HG03565 (cell line): ENCODE data around the gene ZNF98.

ENCODE experiments used
- ATAC-seq: cut with Tn5 transposase; IDR thresholded peaks from one replicate; pipeline ENCODE4 v1.9.1; 2021; ENCODE audit warnings: mild to moderate bottlenecking, moderate library complexity; ENCODE audit not compliant: unreplicated experiment

The ZNF98 gene

DNA sequence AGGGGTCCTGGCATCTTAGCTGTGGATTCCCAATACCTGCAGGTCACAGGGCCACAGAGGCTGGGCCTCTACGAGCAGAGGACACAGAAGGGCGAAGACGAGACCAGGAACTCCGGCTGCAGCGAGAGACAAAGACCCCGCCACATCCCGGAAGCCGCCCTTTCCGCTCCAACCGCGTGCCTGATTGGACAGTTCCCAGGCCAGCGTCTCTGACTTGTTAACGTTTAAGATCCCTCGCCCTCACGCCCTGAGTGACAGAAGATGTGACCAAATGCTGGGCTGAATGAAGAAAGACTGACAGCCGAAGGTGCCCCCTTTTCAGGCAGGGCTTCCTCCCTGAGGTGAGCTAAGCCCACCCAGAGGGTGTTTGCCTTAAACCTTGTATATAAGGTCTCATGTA lies at the start of gene ZNF98:
Gene ZNF98, minus strand, starts transcription at position 136 of the 400 bp plus-strand sequence. Its CDS starts 122 bp downstream, at position 14.
- no peak for ATAC-seq

DNA sequence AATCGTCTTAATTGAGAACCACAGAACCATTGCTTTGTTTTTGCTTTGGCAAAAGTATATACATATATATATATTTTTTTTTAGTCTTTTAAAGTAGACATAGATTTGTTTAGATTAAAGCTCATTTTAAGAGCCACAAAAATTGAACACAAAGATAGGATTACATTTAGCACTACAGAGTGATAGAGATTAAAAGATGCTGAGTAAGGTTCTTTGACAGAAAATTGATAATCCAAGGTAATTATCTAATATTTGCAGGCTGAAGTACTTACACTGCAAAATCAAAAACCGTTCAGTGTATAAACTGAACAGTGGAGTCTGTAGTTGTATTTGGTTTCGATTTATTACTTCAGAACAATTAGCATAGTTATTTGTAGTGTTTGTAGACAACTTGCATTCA lies 24.5 kb upstream of the ZNF98 start:
- ATAC-seq, result no peak

DNA sequence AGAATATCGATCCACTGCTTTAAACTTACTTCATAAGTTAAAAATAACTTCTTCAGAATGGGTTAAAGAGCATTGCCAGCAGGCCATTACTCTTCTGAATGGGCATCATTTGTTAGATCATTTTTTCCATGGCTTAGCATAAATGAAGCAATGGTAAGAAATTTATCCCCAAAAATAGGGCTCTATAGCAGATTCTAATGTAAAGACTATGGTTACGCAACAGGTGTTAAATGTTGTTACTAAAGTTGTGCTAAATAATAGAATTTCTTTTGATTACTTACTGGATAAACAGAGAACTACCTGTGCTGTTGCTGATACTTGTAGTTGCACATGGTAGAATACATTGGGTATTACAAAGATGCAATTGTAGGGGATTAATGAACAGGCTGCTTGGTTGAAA lies 15.9 kb upstream of the ZNF98 start:
- no peak for ATAC-seq

DNA sequence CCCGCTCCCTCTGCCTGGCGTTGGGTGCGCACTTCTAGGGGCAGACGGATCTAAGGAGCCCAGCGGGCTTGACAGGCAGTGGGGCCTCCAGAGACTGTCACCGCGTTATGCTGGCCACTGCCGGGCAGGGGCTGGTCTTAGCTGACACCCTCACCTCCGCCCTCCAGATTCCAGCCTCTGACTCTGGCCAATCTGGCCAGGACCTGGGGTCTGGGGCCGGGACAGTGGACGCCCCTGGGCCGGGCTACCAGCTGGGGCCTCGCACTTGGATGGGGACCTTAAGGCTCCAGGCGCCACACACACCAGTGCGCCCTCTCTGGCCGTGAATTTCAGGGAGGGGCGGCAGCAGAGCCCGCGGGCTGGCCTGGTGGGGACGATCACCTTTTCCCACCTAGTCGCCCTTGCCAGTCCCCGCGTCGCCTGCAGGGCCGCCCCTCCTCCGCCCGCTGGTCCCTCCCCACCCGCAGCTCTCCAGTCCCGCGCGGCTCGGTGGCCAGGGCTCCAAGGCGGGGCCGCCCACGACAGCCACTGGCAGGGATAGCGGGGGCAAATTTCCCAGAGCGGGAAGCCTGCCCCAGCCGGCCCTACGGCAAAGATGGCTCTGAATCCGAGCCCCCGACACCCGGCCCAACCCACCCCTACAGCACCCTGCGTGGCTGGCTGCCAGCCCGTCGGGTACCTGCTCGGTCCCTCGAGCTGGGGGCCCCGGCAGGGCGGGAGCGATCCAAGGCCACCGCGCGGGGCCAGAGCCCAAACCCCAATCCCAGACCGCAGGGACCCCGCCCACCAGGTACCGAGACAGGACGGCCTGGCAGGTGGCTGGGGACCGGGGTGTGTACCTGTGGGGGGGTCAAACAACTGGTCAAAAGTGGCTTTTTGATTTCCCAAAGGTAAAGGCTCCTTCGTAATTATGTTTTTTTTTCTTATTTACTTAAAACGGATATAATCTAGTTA lies 6.1 kb upstream of the ZNF98 start:
- no peak for ATAC-seq

DNA sequence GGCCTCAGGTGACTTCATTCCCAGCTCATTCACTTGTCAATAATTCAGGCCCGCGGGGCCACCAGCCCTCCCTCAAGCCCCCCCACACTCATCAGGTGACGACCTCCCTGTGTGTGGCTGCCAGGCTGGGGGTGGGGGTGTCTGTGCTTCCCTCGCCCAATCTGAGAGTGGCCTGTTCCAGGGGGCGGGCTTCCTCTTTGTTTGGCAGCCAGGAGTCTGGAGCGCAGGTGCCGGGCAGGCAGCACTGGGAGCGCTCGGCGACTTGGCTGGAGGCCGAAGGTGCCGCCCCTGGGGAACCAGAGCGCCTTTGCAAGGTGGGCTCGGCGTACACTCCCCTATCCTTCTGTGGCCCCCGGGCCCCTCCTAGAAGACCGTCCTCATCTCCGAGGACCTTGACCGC lies 5.4 kb upstream of the ZNF98 start:
- no peak for ATAC-seq

DNA sequence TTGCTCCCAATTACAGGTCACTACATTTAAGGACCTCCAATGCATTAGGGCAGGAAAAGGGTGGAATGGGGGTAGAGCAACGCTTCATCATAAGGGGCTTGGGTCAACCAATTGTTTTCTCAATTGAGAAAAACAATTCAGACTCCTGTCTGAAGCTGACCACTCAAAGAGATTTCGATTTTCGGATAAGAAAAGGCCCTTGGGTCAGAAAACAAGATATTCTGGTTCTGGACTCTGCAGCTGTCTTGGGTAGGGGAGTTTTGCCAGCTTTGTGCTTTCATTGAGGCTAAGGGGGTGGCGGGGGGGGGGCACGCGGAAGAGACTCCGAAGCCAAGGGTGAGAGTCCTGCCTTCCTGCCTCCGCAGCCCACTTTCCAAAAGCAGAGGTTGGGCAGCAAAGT lies 4.8 kb upstream of the ZNF98 start:
- no peak for ATAC-seq

DNA sequence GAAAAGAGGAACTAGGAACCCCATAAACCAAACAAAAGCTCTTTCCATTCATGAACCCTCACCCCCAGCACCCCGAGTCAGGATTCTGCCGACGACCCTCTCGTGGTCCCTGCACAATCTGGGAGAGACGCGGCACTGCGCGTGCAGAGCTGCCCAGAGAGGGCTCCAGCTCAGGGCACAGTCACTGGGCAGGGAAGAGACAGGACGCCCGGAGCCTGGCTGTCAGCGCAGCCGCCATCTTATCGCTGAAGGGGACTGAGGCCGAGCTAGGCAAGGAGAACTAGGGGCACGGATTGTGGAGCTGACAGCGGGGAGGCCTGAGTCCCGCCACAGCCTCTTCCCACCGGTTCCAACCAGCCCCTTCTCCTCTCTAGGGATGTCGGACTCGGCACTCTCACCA lies 349 bp downstream of the ZNF98 start:
- ATAC-seq, result no peak

DNA sequence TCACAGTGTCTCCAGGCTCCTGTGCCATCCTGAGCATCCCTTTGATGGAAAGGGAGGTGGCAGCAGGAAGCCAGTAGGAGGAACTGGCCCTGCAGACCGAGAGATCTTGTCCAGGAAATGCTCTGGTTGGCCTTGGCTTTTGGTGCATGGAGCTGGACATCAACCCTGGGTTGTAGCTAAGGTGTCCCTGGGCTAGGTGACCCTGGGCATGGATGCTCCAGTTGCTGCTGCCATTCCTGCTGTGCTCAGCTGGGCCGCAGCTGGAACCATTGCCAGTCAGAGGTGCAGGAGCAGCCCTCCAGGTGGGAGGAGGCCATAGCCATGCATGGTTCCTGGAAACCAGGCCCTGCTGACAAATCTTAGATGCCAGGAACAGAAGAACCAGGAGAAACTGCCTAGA lies 67.5 kb downstream of the ZNF98 start:
- ATAC-seq, result no peak
